B cell (primary cell): ENCODE results near the gene NUP210. TPM values are rescaled to one million over a fixed set of nuclear protein-coding genes. Genes with fewer than 3 reads are reported as not detected.
"Not testable (repeated sequence)": the region's sequence is repeated elsewhere in the genome, so short reads cannot be mapped to it uniquely, and the experiment has no call there.

ENCODE experiments used
- ATAC-seq: fragments of 200-7000 bp; cut with Tn5 transposase; one replicate; pipeline ENCODE4 v1.10.0; 2021; ENCODE audit warnings: low read depth, mild to moderate bottlenecking, moderate number of reproducible peaks, moderate library complexity
- CTCF ChIA-PET: fragments of 350-600 bp; sonication (Branson Sonifier 250); formaldehyde crosslinking; loops from one replicate; lab custom pipeline; 2021; ENCODE audit warnings: antibody characterized with exemption, inconsistent platforms; lab: Charles Lee
- POLR2A ChIA-PET: fragments of 350-600 bp; sonication (Branson Sonifier 250); formaldehyde crosslinking; loops from one replicate; lab custom pipeline; 2021; ENCODE audit warnings: antibody characterized with exemption; lab: Charles Lee
- DNase-seq: peaks from one replicate; pipeline ENCODE4 v3.0.0; 2013
- H2AFZ ChIP-seq: 2 replicates; pipeline ENCODE4 v1.6.1; 2012; ENCODE audit warnings: mild to moderate bottlenecking, low read depth, low read length; ENCODE audit not compliant: insufficient read depth, poor library complexity, severe bottlenecking
- H3K27ac ChIP-seq, 2 donors: 1 replicate in 1 of 2; 2 replicates in 1 of 2; pipeline ENCODE4 v1.5.1; 2012 to 2013; ENCODE audit warnings: low read length in 2 of 2, mild to moderate bottlenecking in 2 of 2, moderate library complexity in 1 of 2
- H3K27me3 ChIP-seq, 4 experiments: fragments of 200-600 bp in 1 of 4; sonication (generic) in 1 of 4; replicated peaks in 1 of 4; 1 replicate in 2 of 4; 2 replicates in 2 of 4; pipeline versions ENCODE4 v1.6.1 to v1.7.0; 2013 to 2016; ENCODE audit warnings: low read length in 3 of 4, mild to moderate bottlenecking in 2 of 4, mixed read lengths in 1 of 4, moderate library complexity in 1 of 4; ENCODE audit not compliant: insufficient read depth in 4 of 4, control insufficient read depth in 3 of 4; ENCODE audit errors: control extremely low read depth in 1 of 4
- H3K36me3 ChIP-seq, 2 experiments: replicated peaks in 1 of 2; 1 replicate in 1 of 2; 2 replicates in 1 of 2; pipeline versions ENCODE4 v1.6.1 to v1.7.1; 2013; ENCODE audit warnings: low read length in 1 of 2; ENCODE audit not compliant: insufficient read depth in 2 of 2, control insufficient read depth in 1 of 2; ENCODE audit errors: control extremely low read depth in 1 of 2, extremely low read depth in 1 of 2
- H3K4me1 ChIP-seq, 2 donors: fragments of 200-600 bp in 1 of 2; sonication (generic) in 1 of 2; 1 replicate in 1 of 2; 2 replicates in 1 of 2; pipeline versions ENCODE4 v1.5.1 to v1.6.1; 2013 to 2017; ENCODE audit warnings: low read length in 2 of 2; ENCODE audit not compliant: control insufficient read depth in 2 of 2, insufficient read depth in 2 of 2
- H3K4me2 ChIP-seq: replicated peaks from 2 replicates; pipeline ENCODE3; 2012; ENCODE audit warnings: mild to moderate bottlenecking, low read depth, low read length; ENCODE audit not compliant: poor library complexity, severe bottlenecking
- H3K4me3 ChIP-seq, 5 experiments: fragments of 200-600 bp in 1 of 5; sonication (generic) in 1 of 5; 1 replicate in 3 of 5; 2 replicates in 2 of 5; pipeline versions ENCODE4 v1.5.1 to v1.7.0; 2011 to 2016; ENCODE audit warnings: low read length in 4 of 5, mild to moderate bottlenecking in 4 of 5, low read depth in 2 of 5, control low read depth in 1 of 5, moderate library complexity in 1 of 5; ENCODE audit not compliant: insufficient read depth in 1 of 5; ENCODE audit errors: control extremely low read depth in 1 of 5, extremely low read depth in 1 of 5
- H3K79me2 ChIP-seq: fragments of 200-600 bp; sonication (generic); one replicate; pipeline ENCODE4 v1.6.0; 2016; ENCODE audit warnings: low read length; ENCODE audit not compliant: control insufficient read depth, insufficient read depth
- H3K9ac ChIP-seq: fragments of 200-600 bp; sonication (generic); 2 replicates; pipeline ENCODE4 v1.6.1; 2017; ENCODE audit warnings: mild to moderate bottlenecking, low read length, moderate library complexity
- H3K9me3 ChIP-seq, 3 donors: one replicate each; pipeline versions ENCODE4 v1.6.1 to v1.7.1; 2013; ENCODE audit warnings: low read length in 2 of 3; ENCODE audit not compliant: control insufficient read depth in 2 of 3, insufficient read depth in 1 of 3; ENCODE audit errors: control extremely low read depth in 1 of 3
- H4K20me1 ChIP-seq: 2 replicates; pipeline ENCODE4 v1.6.0; 2012; ENCODE audit warnings: mild to moderate bottlenecking, low read length; ENCODE audit not compliant: insufficient read depth, control insufficient read depth, poor library complexity, severe bottlenecking
- H3K27ac Mint-ChIP-seq: one replicate; pipeline ENCODE4 v1.8.0; 2021; ENCODE audit warnings: mixed read lengths
- H3K27me3 Mint-ChIP-seq: one replicate; pipeline ENCODE4 v1.8.0; 2021; ENCODE audit warnings: mixed read lengths
- H3K4me1 Mint-ChIP-seq: one replicate; pipeline ENCODE4 v1.8.0; 2021; ENCODE audit warnings: mixed read lengths
- H3K4me3 Mint-ChIP-seq: one replicate; pipeline ENCODE4 v1.8.0; 2021; ENCODE audit warnings: mixed read lengths
- H3K9me3 Mint-ChIP-seq: one replicate; pipeline ENCODE4 v1.8.0; 2022; ENCODE audit warnings: mixed read lengths; ENCODE audit not compliant: insufficient read depth
- EZH2 ChIP-seq: IDR thresholded peaks from 2 replicates; pipeline ENCODE4 v1.6.1; 2012; ENCODE audit warnings: borderline replicate concordance, low read depth, mild to moderate bottlenecking, moderate library complexity, low read length; ENCODE audit not compliant: insufficient read depth, poor library complexity, severe bottlenecking
- WGBS: methylation state at CpG from one replicate; pipeline ENCODE4 v1.1.5; 2013; ENCODE audit warnings: missing lambda C conversion rate; ENCODE audit not compliant: insufficient coverage; 5-methylcytosine and 5-hydroxymethylcytosine counted together
- intact Hi-C: fragments of 100-400 bp; cut with micrococcal nuclease; formaldehyde crosslinking; loops from one replicate; pipeline ENCODE4 v1.10.0; 2022
- polyA plus RNA-seq: library from polyadenylated mRNA; depleted of rRNA; stranded (reverse); fragments of >200 nt; gene quantifications from 2 replicates; pipeline ENCODE4 v1.2.3, GENCODE V29; 2012
- total RNA-seq, 2 donors: library from RNA; stranded (reverse); fragments of 120-200 nt in 1 of 2; gene quantifications; 1 replicate in 1 of 2; 2 replicates in 1 of 2; pipeline versions ENCODE4 v1.2.3 to v1.2.4, GENCODE V29; 2013 to 2022
- TF ChIP-seq, protein P1 (sequence below): fragments of 200-600 bp; IDR thresholded peaks from one replicate; pipeline ENCODE4 v1.8.0; 2022; ENCODE audit warnings: antibody characterized with exemption, mild to moderate bottlenecking

Gene NUP210
- total and polyA plus RNA-seq, 2 donors (not counting 1 experiment from before 2014, with no cell fraction given) = 114 to 159 TPM

DNA sequence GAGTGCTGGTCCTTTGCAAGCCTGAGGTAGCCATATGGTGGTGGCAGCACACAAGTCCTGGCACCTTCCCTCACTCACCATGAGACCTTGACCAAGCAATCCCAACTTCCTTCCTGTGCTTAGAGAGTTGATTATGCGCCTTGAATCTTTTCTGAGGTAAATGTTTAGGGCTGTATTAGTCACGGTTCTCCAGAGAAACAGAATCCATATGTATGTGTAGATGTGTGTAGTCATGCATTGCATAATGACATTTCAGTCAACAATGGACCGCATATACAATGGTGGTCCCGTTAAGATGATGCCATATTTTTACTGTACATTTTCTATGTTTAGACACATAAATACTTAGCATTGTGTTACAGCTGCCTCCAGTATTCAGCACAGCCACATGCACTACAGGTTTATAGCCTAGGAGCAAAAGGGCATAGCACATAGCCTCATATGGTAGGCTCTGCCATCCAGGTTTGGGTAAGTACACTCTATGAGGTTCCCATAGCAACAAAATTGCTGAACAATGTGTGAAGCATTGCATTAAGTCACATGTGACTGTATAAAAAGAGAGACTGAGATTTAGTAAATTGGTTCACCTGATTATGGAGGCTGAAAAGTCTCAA, 20.2 kb upstream of the NUP210 start:
- DNase-seq = no peak
- Mint-ChIP-seq H3K27me3 (peaks cover 6% of the 10 kb centered on the region), H3K4me1 (no peaks in the 10 kb centered on the region), H3K4me3 (no peak overlapping the region), H3K27ac (no peak overlapping the region), H3K9me3 (no peaks in the 10 kb centered on the region)
- no peaks in the 10 kb centered on the region for H3K36me3 ChIP-seq
- H3K4me1 ChIP-seq = no peaks in the 10 kb centered on the region
- 100% methylated on average over 1 of the region's 4 CpGs for WGBS
- H4K20me1 ChIP-seq = no peaks in the 10 kb centered on the region
- TF ChIP-seq, protein P1, sequence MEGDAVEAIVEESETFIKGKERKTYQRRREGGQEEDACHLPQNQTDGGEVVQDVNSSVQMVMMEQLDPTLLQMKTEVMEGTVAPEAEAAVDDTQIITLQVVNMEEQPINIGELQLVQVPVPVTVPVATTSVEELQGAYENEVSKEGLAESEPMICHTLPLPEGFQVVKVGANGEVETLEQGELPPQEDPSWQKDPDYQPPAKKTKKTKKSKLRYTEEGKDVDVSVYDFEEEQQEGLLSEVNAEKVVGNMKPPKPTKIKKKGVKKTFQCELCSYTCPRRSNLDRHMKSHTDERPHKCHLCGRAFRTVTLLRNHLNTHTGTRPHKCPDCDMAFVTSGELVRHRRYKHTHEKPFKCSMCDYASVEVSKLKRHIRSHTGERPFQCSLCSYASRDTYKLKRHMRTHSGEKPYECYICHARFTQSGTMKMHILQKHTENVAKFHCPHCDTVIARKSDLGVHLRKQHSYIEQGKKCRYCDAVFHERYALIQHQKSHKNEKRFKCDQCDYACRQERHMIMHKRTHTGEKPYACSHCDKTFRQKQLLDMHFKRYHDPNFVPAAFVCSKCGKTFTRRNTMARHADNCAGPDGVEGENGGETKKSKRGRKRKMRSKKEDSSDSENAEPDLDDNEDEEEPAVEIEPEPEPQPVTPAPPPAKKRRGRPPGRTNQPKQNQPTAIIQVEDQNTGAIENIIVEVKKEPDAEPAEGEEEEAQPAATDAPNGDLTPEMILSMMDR = no peak
- TF ChIP-seq EZH2 = no peak
- no peaks in the 10 kb centered on the region for H3K79me2 ChIP-seq
- no peak overlapping the region for H3K4me3 ChIP-seq
- H2AFZ ChIP-seq = no peak overlapping the region
- POLR2A ChIA-PET = no interaction called here
- CTCF ChIA-PET = interaction anchor here (1.4 to 1.8 kb wide), 2 partner anchors 12 to 132 kb away, joined by 4 to 7 read pairs; no protein-coding TSS in a partner anchor
- intact Hi-C loops = no loop called here
- no peak overlapping the region for H3K9ac ChIP-seq
- H3K4me2 ChIP-seq = no peak overlapping the region
- no peaks in the 10 kb centered on the region for H3K9me3 ChIP-seq
- H3K27ac ChIP-seq = no peak overlapping the region
- no peaks in the 10 kb centered on the region for H3K27me3 ChIP-seq
- no peak for ATAC-seq

DNA sequence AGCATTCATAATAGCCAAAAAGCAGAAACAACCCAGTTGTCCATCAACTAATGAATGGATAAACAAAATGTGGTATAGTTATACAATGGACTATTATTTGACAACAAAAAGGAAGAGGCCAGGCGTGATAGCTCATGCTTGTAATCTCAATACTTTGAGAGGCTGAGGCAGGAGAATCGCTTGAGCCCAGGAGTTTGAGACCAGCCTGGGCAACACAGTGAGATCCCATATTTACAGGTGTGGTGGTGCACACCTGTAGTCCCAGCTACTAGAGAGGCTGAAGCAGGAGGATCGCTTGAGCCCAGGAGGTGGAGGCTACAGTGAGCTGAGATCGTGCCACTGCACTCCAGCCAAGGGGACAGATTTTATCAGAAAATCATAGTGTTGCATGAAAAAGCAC, 16.1 kb upstream of the NUP210 start:
- DNase-seq, H3K27me3 ChIP-seq, H3K9me3 ChIP-seq, H3K4me3 Mint-ChIP-seq, H3K4me3 ChIP-seq, H3K27ac ChIP-seq, H3K36me3 ChIP-seq, ATAC-seq, H3K9me3 Mint-ChIP-seq, H3K79me2 ChIP-seq, H3K4me1 ChIP-seq, H3K9ac ChIP-seq, H4K20me1 ChIP-seq, H3K27me3 Mint-ChIP-seq, H3K27ac Mint-ChIP-seq, intact Hi-C loops, POLR2A ChIA-PET, CTCF ChIA-PET, H2AFZ ChIP-seq, H3K4me2 ChIP-seq, H3K4me1 Mint-ChIP-seq: not testable (repeated sequence)
- 88% methylated on average over 2 of the region's 4 CpGs for WGBS
